Panc1 (cell line): ENCODE measurements around the gene ZNF442.

ENCODE experiments used
- POLR2AphosphoS5 ChIP-seq: IDR thresholded peaks from 2 replicates; pipeline ENCODE4 v1.6.1; 2012; ENCODE audit warnings: mild to moderate bottlenecking, low read depth, low read length, moderate library complexity
- TF ChIP-seq, protein P1 (sequence below): fragments of 450-650 bp; IDR thresholded peaks from 2 replicates; pipeline ENCODE4 v1.5.1; 2017; ENCODE audit warnings: mild to moderate bottlenecking

DNA sequence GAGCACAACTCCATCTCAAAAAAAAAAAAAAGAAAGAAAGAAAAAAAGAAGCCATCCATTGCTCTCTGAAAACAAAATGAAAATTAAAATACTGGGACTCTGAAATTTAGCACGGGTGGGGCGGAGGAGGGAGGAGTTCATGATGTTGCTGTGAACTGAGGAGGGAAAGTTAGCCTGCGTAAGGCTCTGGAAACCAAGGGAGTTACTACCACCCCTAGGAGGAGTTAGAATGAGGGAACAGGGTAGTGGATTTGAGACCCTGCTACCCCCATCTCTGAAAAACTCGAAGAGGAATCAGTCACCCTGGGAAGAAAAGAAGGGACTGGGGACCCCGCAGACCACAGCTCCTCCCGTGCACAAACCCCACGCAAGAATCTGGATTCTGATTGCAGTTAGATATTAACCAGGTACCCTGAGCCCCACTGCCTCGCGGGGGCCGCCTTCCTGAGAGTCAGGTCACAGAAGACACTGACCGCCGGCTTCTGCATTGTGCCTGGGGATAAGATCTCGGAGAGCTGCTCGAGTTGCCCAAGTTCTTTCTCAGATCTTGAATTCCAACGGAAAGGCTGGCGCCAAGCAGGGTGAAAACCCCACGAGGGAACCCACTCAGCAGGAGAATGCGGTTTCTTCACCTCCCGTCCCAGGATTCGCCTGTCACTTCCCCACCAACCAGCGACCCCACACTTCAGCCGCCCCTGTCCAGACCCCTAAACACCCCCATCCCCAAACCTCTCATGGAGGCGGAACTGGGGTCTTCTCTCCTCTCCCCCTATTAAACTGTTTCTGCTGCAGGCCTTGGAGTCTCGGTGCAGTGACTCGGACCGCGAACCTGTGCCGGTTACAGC, 870 bp downstream of the ZNF442 start:
- TF ChIP-seq, protein P1, sequence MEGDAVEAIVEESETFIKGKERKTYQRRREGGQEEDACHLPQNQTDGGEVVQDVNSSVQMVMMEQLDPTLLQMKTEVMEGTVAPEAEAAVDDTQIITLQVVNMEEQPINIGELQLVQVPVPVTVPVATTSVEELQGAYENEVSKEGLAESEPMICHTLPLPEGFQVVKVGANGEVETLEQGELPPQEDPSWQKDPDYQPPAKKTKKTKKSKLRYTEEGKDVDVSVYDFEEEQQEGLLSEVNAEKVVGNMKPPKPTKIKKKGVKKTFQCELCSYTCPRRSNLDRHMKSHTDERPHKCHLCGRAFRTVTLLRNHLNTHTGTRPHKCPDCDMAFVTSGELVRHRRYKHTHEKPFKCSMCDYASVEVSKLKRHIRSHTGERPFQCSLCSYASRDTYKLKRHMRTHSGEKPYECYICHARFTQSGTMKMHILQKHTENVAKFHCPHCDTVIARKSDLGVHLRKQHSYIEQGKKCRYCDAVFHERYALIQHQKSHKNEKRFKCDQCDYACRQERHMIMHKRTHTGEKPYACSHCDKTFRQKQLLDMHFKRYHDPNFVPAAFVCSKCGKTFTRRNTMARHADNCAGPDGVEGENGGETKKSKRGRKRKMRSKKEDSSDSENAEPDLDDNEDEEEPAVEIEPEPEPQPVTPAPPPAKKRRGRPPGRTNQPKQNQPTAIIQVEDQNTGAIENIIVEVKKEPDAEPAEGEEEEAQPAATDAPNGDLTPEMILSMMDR: no peak
- no peak for TF ChIP-seq POLR2AphosphoS5
